Measurements from ENCODE around the gene TMEM201. TPM values are rescaled to one million over a fixed set of nuclear protein-coding genes. Genes with fewer than 3 reads are reported as not detected.

Gene TMEM201
- total RNA-seq, 1 donor from 2014 or later, result 26.0 TPM

GRCh38 chr1:9658199-9658598, 69.5 kb downstream of the TMEM201 start:
- H3K36me3 Mint-ChIP-seq, result no peaks in the 10 kb centered on the region
- H3K9me3 Mint-ChIP-seq, result no peaks in the 10 kb centered on the region
- no peak overlapping the region for H3K27ac Mint-ChIP-seq
- DNase-seq (ENCODE audit: extremely low spot score, unreplicated experiment), result no peak
- H3K4me1 Mint-ChIP-seq (ENCODE audit: unreplicated experiment), result peaks cover 3% of the 10 kb centered on the region
- no peak overlapping the region for H3K4me3 Mint-ChIP-seq
- H3K27me3 Mint-ChIP-seq, result peaks cover 46% of the 10 kb centered on the region
- no peak for TF ChIP-seq CTCF (conservative IDR thresholded peaks at IDR 0.05)

- Mint-ChIP-seq H3K4me3 (no peak overlapping the region), H3K36me3 (no peaks in the 10 kb centered on the region), H3K27ac (no peak overlapping the region), H3K27me3 (peaks cover 35% of the 10 kb centered on the region), H3K4me1 (ENCODE audit: unreplicated experiment) (peaks cover 3% of the 10 kb centered on the region), H3K9me3 (no peaks in the 10 kb centered on the region)
- DNase-seq (ENCODE audit: extremely low spot score, unreplicated experiment), result no peak
- TF ChIP-seq CTCF (conservative IDR thresholded peaks at IDR 0.05), result no peak
Measured at GRCh38 chr1:9659328-9659727, 70.6 kb downstream of the TMEM201 start.

- peaks cover 3% of the 10 kb centered on the region for H3K4me1 Mint-ChIP-seq (ENCODE audit: unreplicated experiment)
- TF ChIP-seq CTCF (conservative IDR thresholded peaks at IDR 0.05), result no peak
Measured at GRCh38 chr1:9663257-9663656, 74.5 kb downstream of the TMEM201 start.

More at GRCh38 chr1:9663257-9663656, 74.5 kb downstream of the TMEM201 start:
- H3K9me3 Mint-ChIP-seq, result no peaks in the 10 kb centered on the region
- H3K36me3 Mint-ChIP-seq, result no peaks in the 10 kb centered on the region
- DNase-seq (ENCODE audit: extremely low spot score, unreplicated experiment), result no peak
- no peak overlapping the region for H3K27ac Mint-ChIP-seq
- H3K4me3 Mint-ChIP-seq, result no peak overlapping the region
- peaks cover 20% of the 10 kb centered on the region for H3K27me3 Mint-ChIP-seq

Other genes with a start within 250 kb of the TMEM201 start
- 5.8 and 7.6 TPM in 2 replicates for gene SLC25A33, start 49.4 kb upstream of the TMEM201 start, total RNA-seq (ENCODE audit: low replicate concordance)
- gene PIK3CD, start 62.8 kb downstream of the TMEM201 start, total RNA-seq (ENCODE audit: low replicate concordance), result 1.7 and 1.8 TPM in 2 replicates
- 112 and 136 TPM in 2 replicates for gene CLSTN1, start 235.1 kb downstream of the TMEM201 start, total RNA-seq (ENCODE audit: low replicate concordance)